Tibial nerve (tissue), 4 donors: ENCODE data around the gene GSTCD.

Experiments used
- CTCF ChIP-seq, 5 experiments: fragments of 200-600 bp in 3 of 5; fragments of 450-650 bp in 2 of 5; sonication (generic) in 3 of 5; IDR thresholded peaks; one replicate each; pipeline ENCODE4 v1.5.1; 2016 to 2019; ENCODE audit warnings: antibody characterized with exemption in 5 of 5, mild to moderate bottlenecking in 3 of 5, moderate library complexity in 2 of 5
- EP300 ChIP-seq, 2 donors: sonication (generic); formaldehyde crosslinking; IDR thresholded peaks; one replicate each; pipeline ENCODE4 v1.6.1; 2017; ENCODE audit warnings: antibody characterized with exemption in 2 of 2, mild to moderate bottlenecking in 1 of 2

GRCh38 chr4:105751718-105752299, 43.2 kb downstream of the GSTCD start:
- TF ChIP-seq CTCF (IDR thresholded peaks at IDR 0.05) = no peak
- TF ChIP-seq EP300 (IDR thresholded peaks at IDR 0.05) = no peak
